Measurements from ENCODE around the gene AUTS2.

The AUTS2 gene

GRCh38 chr7:70156057-70156456 lies 557.8 kb downstream of the AUTS2 start:
- no peaks in the 10 kb centered on the region for H3K27me3 Mint-ChIP-seq
- no peak for ATAC-seq
- DNase-seq: no peak
- peaks cover 1% of the 10 kb centered on the region for H3K36me3 Mint-ChIP-seq (ENCODE audit: low read depth)
- no peak overlapping the region for H3K27ac Mint-ChIP-seq
- no peak overlapping the region for H3K4me3 Mint-ChIP-seq
- peaks cover 11% of the 10 kb centered on the region for H3K9me3 Mint-ChIP-seq
- H3K4me1 Mint-ChIP-seq: no peaks in the 10 kb centered on the region

- H3K36me3 Mint-ChIP-seq (ENCODE audit: low read depth): peaks cover 1% of the 10 kb centered on the region
- no peaks in the 10 kb centered on the region for H3K4me1 Mint-ChIP-seq
- ATAC-seq (no peak), DNase-seq (no peak)
- no peak overlapping the region for H3K4me3 Mint-ChIP-seq
- H3K9me3 Mint-ChIP-seq: peaks cover 4% of the 10 kb centered on the region
- no peaks in the 10 kb centered on the region for H3K27me3 Mint-ChIP-seq
- no peak overlapping the region for H3K27ac Mint-ChIP-seq
Measured at GRCh38 chr7:70159121-70159520, 560.8 kb downstream of the AUTS2 start.

GRCh38 chr7:70165477-70166170 lies 567.3 kb downstream of the AUTS2 start:
- Mint-ChIP-seq H3K4me1 (no peaks in the 10 kb centered on the region), H3K4me3 (no peak overlapping the region), H3K9me3 (no peaks in the 10 kb centered on the region), H3K27me3 (no peaks in the 10 kb centered on the region), H3K36me3 (ENCODE audit: low read depth) (no peaks in the 10 kb centered on the region), H3K27ac (no peak overlapping the region)
- DNase-seq (no peak), ATAC-seq (no peak)

GRCh38 chr7:70171369-70171920 lies 573.2 kb downstream of the AUTS2 start:
- DNase-seq (no peak), ATAC-seq (no peak)
- Mint-ChIP-seq H3K4me3 (no peak overlapping the region), H3K9me3 (no peaks in the 10 kb centered on the region), H3K36me3 (ENCODE audit: low read depth) (no peaks in the 10 kb centered on the region), H3K27me3 (no peaks in the 10 kb centered on the region), H3K4me1 (no peaks in the 10 kb centered on the region), H3K27ac (no peak overlapping the region)

- Mint-ChIP-seq H3K36me3 (ENCODE audit: low read depth) (no peaks in the 10 kb centered on the region), H3K4me3 (no peak overlapping the region), H3K9me3 (no peaks in the 10 kb centered on the region), H3K27ac (no peak overlapping the region), H3K27me3 (peaks cover 2% of the 10 kb centered on the region), H3K4me1 (peaks cover 7% of the 10 kb centered on the region)
- DNase-seq (no peak), ATAC-seq (peak; percentile 68)
Measured at GRCh38 chr7:70177166-70177565, 578.9 kb downstream of the AUTS2 start.

- peaks cover 3% of the 10 kb centered on the region for H3K27me3 Mint-ChIP-seq
- H3K9me3 Mint-ChIP-seq: no peaks in the 10 kb centered on the region
- H3K27ac Mint-ChIP-seq: no peak overlapping the region
- no peak overlapping the region for H3K4me3 Mint-ChIP-seq
- H3K36me3 Mint-ChIP-seq (ENCODE audit: low read depth): no peaks in the 10 kb centered on the region
- ATAC-seq: no peak
- DNase-seq: no peak
- peaks cover 7% of the 10 kb centered on the region for H3K4me1 Mint-ChIP-seq
Measured at GRCh38 chr7:70178211-70178610, 579.9 kb downstream of the AUTS2 start.

GRCh38 chr7:70178787-70179186 lies 580.5 kb downstream of the AUTS2 start:
- Mint-ChIP-seq H3K9me3 (no peaks in the 10 kb centered on the region), H3K27me3 (peaks cover 3% of the 10 kb centered on the region), H3K27ac (no peak overlapping the region), H3K4me3 (no peak overlapping the region), H3K36me3 (ENCODE audit: low read depth) (no peaks in the 10 kb centered on the region), H3K4me1 (peaks cover 7% of the 10 kb centered on the region)
- no peak for ATAC-seq
- DNase-seq: no peak

- Mint-ChIP-seq H3K36me3 (ENCODE audit: low read depth) (no peaks in the 10 kb centered on the region), H3K27ac (no peak overlapping the region), H3K4me3 (no peak overlapping the region), H3K9me3 (no peaks in the 10 kb centered on the region), H3K4me1 (peaks cover 6% of the 10 kb centered on the region), H3K27me3 (peaks cover 3% of the 10 kb centered on the region)
- DNase-seq: no peak
- ATAC-seq: no peak
Measured at GRCh38 chr7:70182521-70182920, 584.2 kb downstream of the AUTS2 start.

GRCh38 chr7:70183278-70183677 lies 585.0 kb downstream of the AUTS2 start:
- Mint-ChIP-seq H3K4me3 (no peak overlapping the region), H3K4me1 (no peaks in the 10 kb centered on the region), H3K9me3 (no peaks in the 10 kb centered on the region), H3K27me3 (peaks cover 3% of the 10 kb centered on the region), H3K36me3 (ENCODE audit: low read depth) (no peaks in the 10 kb centered on the region), H3K27ac (no peak overlapping the region)
- DNase-seq (no peak), ATAC-seq (no peak)

- H3K4me1 Mint-ChIP-seq: no peaks in the 10 kb centered on the region
- ATAC-seq (no peak), DNase-seq (no peak)
- no peaks in the 10 kb centered on the region for H3K9me3 Mint-ChIP-seq
- no peaks in the 10 kb centered on the region for H3K27me3 Mint-ChIP-seq
- no peak overlapping the region for H3K27ac Mint-ChIP-seq
- H3K36me3 Mint-ChIP-seq (ENCODE audit: low read depth): no peaks in the 10 kb centered on the region
- no peak overlapping the region for H3K4me3 Mint-ChIP-seq
Measured at GRCh38 chr7:70188901-70189650, 590.8 kb downstream of the AUTS2 start.

GRCh38 chr7:70189776-70190175 lies 591.5 kb downstream of the AUTS2 start:
- Mint-ChIP-seq H3K36me3 (ENCODE audit: low read depth) (no peaks in the 10 kb centered on the region), H3K9me3 (no peaks in the 10 kb centered on the region), H3K27ac (no peak overlapping the region), H3K4me3 (no peak overlapping the region), H3K27me3 (no peaks in the 10 kb centered on the region), H3K4me1 (no peaks in the 10 kb centered on the region)
- ATAC-seq: no peak
- DNase-seq: no peak

GRCh38 chr7:70190281-70190680 lies 592.0 kb downstream of the AUTS2 start:
- Mint-ChIP-seq H3K4me3 (no peak overlapping the region), H3K27me3 (no peaks in the 10 kb centered on the region), H3K4me1 (no peaks in the 10 kb centered on the region), H3K27ac (no peak overlapping the region), H3K9me3 (no peaks in the 10 kb centered on the region), H3K36me3 (ENCODE audit: low read depth) (no peaks in the 10 kb centered on the region)
- ATAC-seq: no peak
- no peak for DNase-seq

- no peaks in the 10 kb centered on the region for H3K27me3 Mint-ChIP-seq
- H3K4me1 Mint-ChIP-seq: no peaks in the 10 kb centered on the region
- H3K4me3 Mint-ChIP-seq: no peak overlapping the region
- ATAC-seq (no peak), DNase-seq (no peak)
- no peaks in the 10 kb centered on the region for H3K9me3 Mint-ChIP-seq
- H3K36me3 Mint-ChIP-seq (ENCODE audit: low read depth): no peaks in the 10 kb centered on the region
- no peak overlapping the region for H3K27ac Mint-ChIP-seq
Measured at GRCh38 chr7:70193514-70193913, 595.2 kb downstream of the AUTS2 start.

GRCh38 chr7:70208236-70209063 lies 610.2 kb downstream of the AUTS2 start:
- no peak for ATAC-seq
- H3K4me3 Mint-ChIP-seq: no peak overlapping the region
- peaks cover 4% of the 10 kb centered on the region for H3K9me3 Mint-ChIP-seq
- H3K27me3 Mint-ChIP-seq: no peaks in the 10 kb centered on the region
- H3K4me1 Mint-ChIP-seq: no peaks in the 10 kb centered on the region
- H3K36me3 Mint-ChIP-seq (ENCODE audit: low read depth): no peaks in the 10 kb centered on the region
- no peak overlapping the region for H3K27ac Mint-ChIP-seq
- no peak for DNase-seq
